AML-193 (cell line): ENCODE measurements around the gene NMB.

Source experiments
- DNase-seq, 2 experiments: peaks; one replicate each; lab custom pipeline; 2025; lab: John Stamatoyannopoulos, UW

Gene NMB

DNA sequence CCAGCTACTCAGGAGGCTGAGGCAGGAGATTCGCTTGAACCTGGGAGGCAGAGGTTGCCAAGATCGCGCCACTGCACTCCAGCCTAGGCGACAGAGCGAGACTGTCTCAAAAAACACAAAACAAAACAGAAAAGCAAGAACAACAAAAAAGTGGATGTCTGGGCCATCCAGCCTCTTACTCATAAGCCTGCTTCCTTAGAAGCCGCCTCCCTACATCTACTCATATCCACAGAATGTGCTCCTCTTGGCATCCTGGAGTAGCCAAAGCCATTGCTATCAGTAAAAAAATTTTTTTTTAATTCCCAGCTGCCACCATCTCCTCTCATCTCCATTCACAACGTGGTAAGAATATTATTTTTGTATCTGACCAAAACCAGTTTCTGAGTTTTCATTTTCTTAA lies 46.4 kb downstream of the NMB start:
- DNase-seq, result no peak

DNA sequence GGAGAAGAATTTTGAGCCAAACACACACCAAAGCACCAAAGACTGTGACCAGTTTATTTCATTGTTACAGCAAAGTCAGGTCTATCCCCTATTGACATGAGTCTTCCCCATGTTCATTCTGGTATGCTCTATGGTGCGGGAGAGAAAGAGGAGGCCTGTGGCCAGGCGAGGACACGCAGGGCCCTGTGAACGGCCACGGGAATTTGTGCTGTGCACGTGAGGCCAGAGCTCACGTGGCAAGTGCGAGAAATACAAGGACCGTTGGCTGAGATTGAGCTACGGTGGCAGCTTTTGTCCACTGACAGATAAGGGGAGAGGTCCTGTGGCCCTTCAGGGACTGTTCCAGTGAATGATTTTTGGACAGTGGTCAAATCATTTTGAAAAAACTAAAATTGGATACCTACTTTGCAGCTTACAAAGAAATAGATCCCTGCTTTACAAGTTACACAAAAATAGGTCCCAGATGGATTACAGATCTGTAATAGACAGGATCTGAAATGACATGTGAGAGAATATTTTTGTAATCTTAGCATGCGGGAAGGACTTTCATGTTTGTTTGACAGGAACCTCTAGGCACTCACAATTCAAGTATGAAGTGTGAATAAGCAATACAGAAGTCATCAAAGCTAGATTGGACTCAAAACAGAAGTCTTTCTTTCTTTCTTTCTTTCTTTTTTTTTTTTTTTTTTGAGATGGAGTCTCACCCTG lies 48.0 kb downstream of the NMB start:
- no peak for DNase-seq

- no peak for DNase-seq
Measured at GRCh38 chr15:84608707-84609284, 49.2 kb downstream of the NMB start.

- no peak for DNase-seq
Measured at GRCh38 chr15:84606653-84607120, 51.3 kb downstream of the NMB start.

- DNase-seq, result no peak
Measured at GRCh38 chr15:84605554-84605882, 52.5 kb downstream of the NMB start.
